ENCODE measurements around the gene IL1RAP. TPM values are rescaled to one million over a fixed set of nuclear protein-coding genes. Genes with fewer than 3 reads are reported as not detected.
A peak's percentile ranks its signal among the peaks of the same experiment; 100 is the strongest.

The IL1RAP gene
- polyA plus RNA-seq, 4 donors, result 0.45 to 11.2 (median 1.1) TPM

- WGBS, 3 donors, result 86 to 95% (median 90%) methylated on average over 15 to 16 of the region's 16 CpGs
- no peaks in the 10 kb centered on the region for H3K27me3 ChIP-seq (ENCODE audit: control insufficient read depth in 3 of 3, insufficient read depth in 3 of 3, low read length in 3 of 3)
- no peak overlapping the region for H3K4me3 ChIP-seq (ENCODE audit: low read depth in 1 of 3, low read length in 3 of 3)
- H3K9me3 ChIP-seq (ENCODE audit: control insufficient read depth in 2 of 2, insufficient read depth in 1 of 2, low read depth in 1 of 2, low read length in 1 of 2), result peaks cover 0 to 9% of the 10 kb centered on the region in 2 donors
- H3K36me3 ChIP-seq (ENCODE audit: control insufficient read depth in 3 of 3, insufficient read depth in 2 of 3, low read depth in 1 of 3, low read length in 3 of 3), result peaks cover 0 to 2% (median 0%) of the 10 kb centered on the region in 3 donors
- FAIRE-seq, result no peak
- H3K4me1 ChIP-seq (ENCODE audit: control insufficient read depth in 3 of 3, insufficient read depth in 2 of 3, low read depth in 1 of 3, low read length in 2 of 3), result peaks cover 0 to 9% (median 0%) of the 10 kb centered on the region in 3 donors
- H3K27ac ChIP-seq (ENCODE audit: low read depth in 1 of 3, low read length in 2 of 3), result no peak overlapping the region
- no peak for DNase-seq
Observed at GRCh38 chr3:190552969-190553759, 39.3 kb downstream of the IL1RAP start.

GRCh38 chr3:190554197-190554596 lies 40.3 kb downstream of the IL1RAP start:
- Histone ChIP-seq H3K4me3 (ENCODE audit: low read depth in 1 of 3, low read length in 3 of 3) (no peak overlapping the region), H3K36me3 (ENCODE audit: control insufficient read depth in 3 of 3, insufficient read depth in 2 of 3, low read depth in 1 of 3, low read length in 3 of 3) (peaks cover 0 to 2% (median 0%) of the 10 kb centered on the region in 3 donors), H3K4me1 (ENCODE audit: control insufficient read depth in 3 of 3, insufficient read depth in 2 of 3, low read depth in 1 of 3, low read length in 2 of 3) (peaks cover 0 to 9% (median 0%) of the 10 kb centered on the region in 3 donors), H3K27me3 (ENCODE audit: control insufficient read depth in 3 of 3, insufficient read depth in 3 of 3, low read length in 3 of 3) (no peaks in the 10 kb centered on the region), H3K9me3 (ENCODE audit: control insufficient read depth in 2 of 2, insufficient read depth in 1 of 2, low read depth in 1 of 2, low read length in 1 of 2) (peaks cover 0 to 12% of the 10 kb centered on the region in 2 donors), H3K27ac (ENCODE audit: low read depth in 1 of 3, low read length in 2 of 3) (no peak overlapping the region)
- FAIRE-seq (no peak), DNase-seq (no peak)
- 89 to 94% (median 91%) methylated on average over 6 of the region's 6 CpGs for WGBS, 3 donors

GRCh38 chr3:190556351-190556750 lies 42.5 kb downstream of the IL1RAP start:
- Histone ChIP-seq H3K36me3 (ENCODE audit: control insufficient read depth in 3 of 3, insufficient read depth in 2 of 3, low read depth in 1 of 3, low read length in 3 of 3) (peaks cover 0 to 2% (median 0%) of the 10 kb centered on the region in 3 donors), H3K9me3 (ENCODE audit: control insufficient read depth in 2 of 2, insufficient read depth in 1 of 2, low read depth in 1 of 2, low read length in 1 of 2) (peaks cover 0 to 12% of the 10 kb centered on the region in 2 donors), H3K27me3 (ENCODE audit: control insufficient read depth in 3 of 3, insufficient read depth in 3 of 3, low read length in 3 of 3) (no peaks in the 10 kb centered on the region), H3K27ac (ENCODE audit: low read depth in 1 of 3, low read length in 2 of 3) (no peak overlapping the region), H3K4me3 (ENCODE audit: low read depth in 1 of 3, low read length in 3 of 3) (no peak overlapping the region), H3K4me1 (ENCODE audit: control insufficient read depth in 3 of 3, insufficient read depth in 2 of 3, low read depth in 1 of 3, low read length in 2 of 3) (peaks cover 0 to 9% (median 0%) of the 10 kb centered on the region in 3 donors)
- DNase-seq (no peak), FAIRE-seq (no peak)
- WGBS, 3 donors, result 61 to 79% (median 75%) methylated on average over 2 of the region's 2 CpGs

- FAIRE-seq, result no peak
Observed at GRCh38 chr3:190557296-190557695, 43.4 kb downstream of the IL1RAP start.

GRCh38 chr3:190558316-190558715 lies 44.4 kb downstream of the IL1RAP start:
- DNase-seq, result no peak
- Histone ChIP-seq H3K9me3 (ENCODE audit: control insufficient read depth in 2 of 2, insufficient read depth in 1 of 2, low read depth in 1 of 2, low read length in 1 of 2) (peaks cover 0 to 8% of the 10 kb centered on the region in 2 donors), H3K4me3 (ENCODE audit: low read depth in 1 of 3, low read length in 3 of 3) (no peak overlapping the region), H3K27ac (ENCODE audit: low read depth in 1 of 3, low read length in 2 of 3) (no peak overlapping the region), H3K4me1 (ENCODE audit: control insufficient read depth in 3 of 3, insufficient read depth in 2 of 3, low read depth in 1 of 3, low read length in 2 of 3) (peaks cover 0 to 9% (median 0%) of the 10 kb centered on the region in 3 donors), H3K36me3 (ENCODE audit: control insufficient read depth in 3 of 3, insufficient read depth in 2 of 3, low read depth in 1 of 3, low read length in 3 of 3) (peaks cover 0 to 2% (median 0%) of the 10 kb centered on the region in 3 donors), H3K27me3 (ENCODE audit: control insufficient read depth in 3 of 3, insufficient read depth in 3 of 3, low read length in 3 of 3) (no peaks in the 10 kb centered on the region)
- FAIRE-seq, result no peak
- 61 to 87% (median 76%) methylated on average over 1 of the region's 1 CpG for WGBS, 3 donors

More at GRCh38 chr3:190557296-190557695, 43.4 kb downstream of the IL1RAP start:
- H3K4me1 ChIP-seq (ENCODE audit: control insufficient read depth in 3 of 3, insufficient read depth in 2 of 3, low read depth in 1 of 3, low read length in 2 of 3), result peaks cover 0 to 9% (median 0%) of the 10 kb centered on the region in 3 donors
- peak overlapping the region in 1 of 3 donors; percentile 13 for H3K27ac ChIP-seq (ENCODE audit: low read depth in 1 of 3, low read length in 2 of 3)
- no peaks in the 10 kb centered on the region for H3K27me3 ChIP-seq (ENCODE audit: control insufficient read depth in 3 of 3, insufficient read depth in 3 of 3, low read length in 3 of 3)
- no peak overlapping the region for H3K4me3 ChIP-seq (ENCODE audit: low read depth in 1 of 3, low read length in 3 of 3)
- peaks cover 0 to 12% of the 10 kb centered on the region in 2 donors for H3K9me3 ChIP-seq (ENCODE audit: control insufficient read depth in 2 of 2, insufficient read depth in 1 of 2, low read depth in 1 of 2, low read length in 1 of 2)
- peaks cover 0 to 2% (median 0%) of the 10 kb centered on the region in 3 donors for H3K36me3 ChIP-seq (ENCODE audit: control insufficient read depth in 3 of 3, insufficient read depth in 2 of 3, low read depth in 1 of 3, low read length in 3 of 3)
- DNase-seq, result no peak

GRCh38 chr3:190558796-190559195 lies 44.9 kb downstream of the IL1RAP start:
- FAIRE-seq (no peak), DNase-seq (no peak)
- Histone ChIP-seq H3K27me3 (ENCODE audit: control insufficient read depth in 3 of 3, insufficient read depth in 3 of 3, low read length in 3 of 3) (no peaks in the 10 kb centered on the region), H3K4me3 (ENCODE audit: low read depth in 1 of 3, low read length in 3 of 3) (no peak overlapping the region), H3K4me1 (ENCODE audit: control insufficient read depth in 3 of 3, insufficient read depth in 2 of 3, low read depth in 1 of 3, low read length in 2 of 3) (peaks cover 0 to 9% (median 0%) of the 10 kb centered on the region in 3 donors), H3K9me3 (ENCODE audit: control insufficient read depth in 2 of 2, insufficient read depth in 1 of 2, low read depth in 1 of 2, low read length in 1 of 2) (peaks cover 0 to 6% of the 10 kb centered on the region in 2 donors), H3K36me3 (ENCODE audit: control insufficient read depth in 3 of 3, insufficient read depth in 2 of 3, low read depth in 1 of 3, low read length in 3 of 3) (no peaks in the 10 kb centered on the region), H3K27ac (ENCODE audit: low read depth in 1 of 3, low read length in 2 of 3) (no peak overlapping the region)
- 75 to 85% (median 78%) methylated on average over 2 of the region's 2 CpGs for WGBS, 3 donors

GRCh38 chr3:190560013-190560895 lies 46.4 kb downstream of the IL1RAP start:
- no peaks in the 10 kb centered on the region for H3K27me3 ChIP-seq (ENCODE audit: control insufficient read depth in 3 of 3, insufficient read depth in 3 of 3, low read length in 3 of 3)
- H3K9me3 ChIP-seq (ENCODE audit: control insufficient read depth in 2 of 2, insufficient read depth in 1 of 2, low read depth in 1 of 2, low read length in 1 of 2), result peaks cover 0 to 6% of the 10 kb centered on the region in 2 donors
- H3K4me1 ChIP-seq (ENCODE audit: control insufficient read depth in 3 of 3, insufficient read depth in 2 of 3, low read depth in 1 of 3, low read length in 2 of 3), result peaks cover 0 to 9% (median 0%) of the 10 kb centered on the region in 3 donors
- H3K27ac ChIP-seq (ENCODE audit: low read depth in 1 of 3, low read length in 2 of 3), result no peak overlapping the region
- no peaks in the 10 kb centered on the region for H3K36me3 ChIP-seq (ENCODE audit: control insufficient read depth in 3 of 3, insufficient read depth in 2 of 3, low read depth in 1 of 3, low read length in 3 of 3)
- no peak for FAIRE-seq
- H3K4me3 ChIP-seq (ENCODE audit: low read depth in 1 of 3, low read length in 3 of 3), result no peak overlapping the region
- DNase-seq, result no peak
- 93 to 95% (median 94%) methylated on average over 11 of the region's 11 CpGs for WGBS, 3 donors

GRCh38 chr3:190562866-190563510 lies 49.1 kb downstream of the IL1RAP start:
- peaks cover 0 to 2% (median 0%) of the 10 kb centered on the region in 3 donors for H3K36me3 ChIP-seq (ENCODE audit: control insufficient read depth in 3 of 3, insufficient read depth in 2 of 3, low read depth in 1 of 3, low read length in 3 of 3)
- H3K4me3 ChIP-seq (ENCODE audit: low read depth in 1 of 3, low read length in 3 of 3), result no peak overlapping the region
- no peaks in the 10 kb centered on the region for H3K27me3 ChIP-seq (ENCODE audit: control insufficient read depth in 3 of 3, insufficient read depth in 3 of 3, low read length in 3 of 3)
- H3K4me1 ChIP-seq (ENCODE audit: control insufficient read depth in 3 of 3, insufficient read depth in 2 of 3, low read depth in 1 of 3, low read length in 2 of 3), result peaks cover 0 to 3% (median 0%) of the 10 kb centered on the region in 3 donors
- peaks cover 0 to 6% of the 10 kb centered on the region in 2 donors for H3K9me3 ChIP-seq (ENCODE audit: control insufficient read depth in 2 of 2, insufficient read depth in 1 of 2, low read depth in 1 of 2, low read length in 1 of 2)
- FAIRE-seq (no peak), DNase-seq (no peak)
- 75 to 90% (median 87%) methylated on average over 3 of the region's 3 CpGs for WGBS, 3 donors
- H3K27ac ChIP-seq (ENCODE audit: low read depth in 1 of 3, low read length in 2 of 3), result no peak overlapping the region

Data from small intestine (tissue), 7 donors.